Fibroblast of lung (primary cell): Measurements from ENCODE around the gene MYL11. TPM values are rescaled to one million over a fixed set of nuclear protein-coding genes. Genes with fewer than 3 reads are reported as not detected.
"Not testable (repeated sequence)": the region's sequence is repeated elsewhere in the genome, so short reads cannot be mapped to it uniquely, and the experiment has no call there.

ENCODE experiments used
- DNase-seq, 2 donors: peaks; one replicate each; pipeline versions ENCODE4 v3.0.0 to v3.0.0-alpha.2; 2010; ENCODE audit warnings: low read depth in 2 of 2
- H2AFZ ChIP-seq: 2 replicates; pipeline ENCODE4 v1.5.1; 2012; ENCODE audit warnings: low read length, control low read depth, inconsistent platforms
- H3K27ac ChIP-seq: 2 replicates; pipeline ENCODE4 v1.5.1; 2011; ENCODE audit warnings: low read length, control low read depth; ENCODE audit not compliant: insufficient read depth
- H3K27me3 ChIP-seq: 2 replicates; pipeline ENCODE4 v1.5.1; 2011; ENCODE audit warnings: mild to moderate bottlenecking, low read length; ENCODE audit not compliant: control insufficient read depth, insufficient read depth
- H3K36me3 ChIP-seq: 2 replicates; pipeline ENCODE4 v1.5.1; 2011; ENCODE audit warnings: low read length; ENCODE audit not compliant: control insufficient read depth, insufficient read depth
- H3K4me1 ChIP-seq: 2 replicates; pipeline ENCODE4 v1.5.1; 2011; ENCODE audit warnings: low read length; ENCODE audit not compliant: control insufficient read depth, insufficient read depth; ENCODE audit errors: extremely low read depth
- H3K4me2 ChIP-seq: 2 replicates; pipeline ENCODE4 v1.5.1; 2011; ENCODE audit warnings: low read length, control low read depth; ENCODE audit not compliant: insufficient read depth; ENCODE audit errors: extremely low read depth
- H3K4me3 ChIP-seq, 4 experiments: fragments of 200-600 bp in 1 of 4; sonication (generic) in 1 of 4; replicated peaks in 1 of 4; 2 replicates each; pipeline ENCODE4 v1.5.1; 2011 to 2016; ENCODE audit warnings: low read length in 4 of 4, low read depth in 3 of 4, mild to moderate bottlenecking in 3 of 4, control low read depth in 2 of 4, inconsistent platforms in 1 of 4, mixed read lengths in 1 of 4; ENCODE audit not compliant: insufficient read depth in 1 of 4; ENCODE audit errors: control extremely low read depth in 1 of 4
- H3K79me2 ChIP-seq: 2 replicates; pipeline ENCODE4 v1.5.1; 2012; ENCODE audit warnings: mild to moderate bottlenecking, low read length, inconsistent platforms; ENCODE audit not compliant: control insufficient read depth, insufficient read depth
- H3K9ac ChIP-seq: 2 replicates; pipeline ENCODE4 v1.5.1; 2011; ENCODE audit warnings: mild to moderate bottlenecking, low read length, control low read depth; ENCODE audit not compliant: insufficient read depth
- H3K9me3 ChIP-seq: 2 replicates; pipeline ENCODE4 v1.5.1; 2012; ENCODE audit warnings: low read depth, low read length; ENCODE audit not compliant: control insufficient read depth, insufficient read depth
- H4K20me1 ChIP-seq: 2 replicates; pipeline ENCODE4 v1.5.1; 2011; ENCODE audit warnings: low read length; ENCODE audit not compliant: control insufficient read depth, insufficient read depth; ENCODE audit errors: extremely low read depth
- EZH2 ChIP-seq: IDR thresholded peaks from 2 replicates; pipeline ENCODE4 v1.5.1; 2012; ENCODE audit warnings: low read length, control low read depth, mild to moderate bottlenecking; ENCODE audit errors: missing control alignments
- polyA minus RNA-seq: library from RNA; depleted of rRNA, polyadenylated mRNA; stranded (reverse); fragments of >200 nt; gene quantifications from 2 replicates; pipeline ENCODE4 v1.2.3, GENCODE V29; 2011; ENCODE audit warnings: low replicate concordance
- polyA plus RNA-seq, 2 donors: library from polyadenylated mRNA; depleted of rRNA in 1 of 2; stranded (reverse) in 1 of 2; unstranded in 1 of 2; fragments of >200 nt; gene quantifications; 2 replicates each; pipeline ENCODE4 v1.2.1, GENCODE V29; 2011 to 2012; ENCODE audit warnings: missing spikeins in 1 of 2
- total RNA-seq: library from RNA; depleted of rRNA; stranded (reverse); fragments of >200 nt; gene quantifications from 2 replicates; pipeline ENCODE4 v1.2.1, GENCODE V29; 2014
- TF ChIP-seq, protein P1 (sequence below), 2 donors: IDR thresholded peaks in 1 of 2; conservative IDR thresholded peaks in 1 of 2; 1 replicate in 1 of 2; 2 replicates in 1 of 2; pipeline ENCODE4 v1.5.1; 2011 to 2012; ENCODE audit warnings: low read length in 2 of 2, control low read depth in 1 of 2, inconsistent platforms in 1 of 2, low read depth in 1 of 2, mild to moderate bottlenecking in 1 of 2

Gene MYL11, protein sequence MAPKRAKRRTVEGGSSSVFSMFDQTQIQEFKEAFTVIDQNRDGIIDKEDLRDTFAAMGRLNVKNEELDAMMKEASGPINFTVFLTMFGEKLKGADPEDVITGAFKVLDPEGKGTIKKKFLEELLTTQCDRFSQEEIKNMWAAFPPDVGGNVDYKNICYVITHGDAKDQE
- not detected in 2 replicates for total RNA-seq
- polyA plus RNA-seq = 0.11 and 0.45 TPM in 2 replicates
- 0.78 and 0.87 TPM in 2 replicates for polyA plus RNA-seq (2012)
- polyA minus RNA-seq = 2.8 TPM in 1 of 2 replicates, not detected in the other

GRCh38 chr16:30374538-30374937 is at the start of gene MYL11:
TSS of gene MYL11 (plus strand) at chr16:30374802. CDS start at chr16:30374858, 56 bp downstream.
- Histone ChIP-seq H3K9ac (no peak within 1 kb of the TSS), H2AFZ (no peak within 1 kb of the TSS), H4K20me1 (no peaks in the 10 kb centered on the region), H3K4me3 (no peak within 1 kb of the TSS), H3K27ac (no peak within 1 kb of the TSS), H3K79me2 (peaks cover 7% of the 10 kb centered on the region), H3K27me3 (no peaks in the 10 kb centered on the region), H3K4me1 (peaks cover 11% of the 10 kb centered on the region), H3K36me3 (no peaks in the 10 kb centered on the region), H3K4me2 (no peak within 1 kb of the TSS), H3K9me3 (no peaks in the 10 kb centered on the region)
- no peak for DNase-seq
- no peak for TF ChIP-seq EZH2
- TF ChIP-seq, protein P1, sequence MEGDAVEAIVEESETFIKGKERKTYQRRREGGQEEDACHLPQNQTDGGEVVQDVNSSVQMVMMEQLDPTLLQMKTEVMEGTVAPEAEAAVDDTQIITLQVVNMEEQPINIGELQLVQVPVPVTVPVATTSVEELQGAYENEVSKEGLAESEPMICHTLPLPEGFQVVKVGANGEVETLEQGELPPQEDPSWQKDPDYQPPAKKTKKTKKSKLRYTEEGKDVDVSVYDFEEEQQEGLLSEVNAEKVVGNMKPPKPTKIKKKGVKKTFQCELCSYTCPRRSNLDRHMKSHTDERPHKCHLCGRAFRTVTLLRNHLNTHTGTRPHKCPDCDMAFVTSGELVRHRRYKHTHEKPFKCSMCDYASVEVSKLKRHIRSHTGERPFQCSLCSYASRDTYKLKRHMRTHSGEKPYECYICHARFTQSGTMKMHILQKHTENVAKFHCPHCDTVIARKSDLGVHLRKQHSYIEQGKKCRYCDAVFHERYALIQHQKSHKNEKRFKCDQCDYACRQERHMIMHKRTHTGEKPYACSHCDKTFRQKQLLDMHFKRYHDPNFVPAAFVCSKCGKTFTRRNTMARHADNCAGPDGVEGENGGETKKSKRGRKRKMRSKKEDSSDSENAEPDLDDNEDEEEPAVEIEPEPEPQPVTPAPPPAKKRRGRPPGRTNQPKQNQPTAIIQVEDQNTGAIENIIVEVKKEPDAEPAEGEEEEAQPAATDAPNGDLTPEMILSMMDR (conservative IDR thresholded peaks at IDR 0.05 in 1 of 2, IDR thresholded peaks at IDR 0.05 in 1 of 2; ENCODE audit: low read depth in 1 of 2, low read length in 2 of 2) = no peak

GRCh38 chr16:30334473-30334989 is 40.1 kb upstream of the MYL11 start:
- not testable (repeated sequence) for H3K27me3 ChIP-seq, H3K9ac ChIP-seq, H3K4me1 ChIP-seq, H3K36me3 ChIP-seq, H3K4me2 ChIP-seq, H3K79me2 ChIP-seq, H2AFZ ChIP-seq, H4K20me1 ChIP-seq, H3K9me3 ChIP-seq
- peak overlapping the region; percentile 63 for H3K27ac ChIP-seq
- peak overlapping the region; percentile 38 to 70 (median 66) for H3K4me3 ChIP-seq
- peak; percentile 73 to 74 for DNase-seq

DNA sequence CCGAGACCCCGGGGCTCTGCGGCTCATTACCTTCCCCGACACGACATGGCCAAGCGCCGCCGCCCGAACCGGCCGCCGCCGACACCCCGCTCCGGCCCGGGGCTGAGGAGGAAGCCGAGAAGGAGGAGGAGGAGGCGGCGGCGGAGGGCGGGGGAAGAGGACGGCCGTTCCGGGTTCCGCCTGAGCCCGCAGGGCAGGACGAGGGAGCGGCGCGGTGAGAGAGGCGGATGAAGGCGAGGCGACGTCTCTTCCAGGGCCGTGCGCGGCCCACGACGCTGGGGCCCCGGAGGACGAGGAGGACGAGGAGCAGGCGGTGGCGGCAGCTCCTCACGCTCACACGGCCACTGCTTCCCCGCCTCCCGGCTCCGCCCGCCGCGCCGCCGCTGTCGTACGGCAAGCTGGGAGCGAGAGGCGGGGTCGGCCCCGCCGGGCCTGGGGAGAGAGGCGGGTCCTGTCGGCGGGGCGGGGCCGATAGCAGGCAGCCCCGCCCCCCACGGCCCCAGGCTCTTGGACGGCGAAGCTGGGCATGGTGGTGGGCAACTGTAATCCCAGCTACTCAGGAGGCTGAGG is 39.5 kb upstream of the MYL11 start:
- H2AFZ ChIP-seq = peak overlapping the region; percentile 71
- H3K9ac ChIP-seq = peak overlapping the region; percentile 53
- peak overlapping the region; percentile 47 to 70 (median 62) for H3K4me3 ChIP-seq
- H3K4me2 ChIP-seq = peak overlapping the region; percentile 66
- not testable (repeated sequence) for H4K20me1 ChIP-seq, H3K36me3 ChIP-seq, H3K79me2 ChIP-seq, H3K27me3 ChIP-seq, H3K4me1 ChIP-seq, H3K9me3 ChIP-seq
- peak overlapping the region; percentile 63 for H3K27ac ChIP-seq
- peak; percentile 69 to 71 for DNase-seq
